ENCODE measurements around the gene MSL3. TPM values are rescaled to one million over a fixed set of nuclear protein-coding genes. Genes with fewer than 3 reads are reported as not detected.

Gene MSL3
- total and polyA plus RNA-seq, 10 donors: 51.5 to 120 (median 66.9) TPM

GRCh38 chrX:11778230-11778629 is 20.2 kb downstream of the MSL3 start:
- Histone ChIP-seq H3K9me3 (no peaks in the 10 kb centered on the region), H3K4me3 (no peak overlapping the region), H3K27ac (no peak overlapping the region), H3K4me1 (no peaks in the 10 kb centered on the region), H3K27me3 (replicated peaks in 1 of 7) (no peaks in the 10 kb centered on the region), H3K36me3 (peaks cover 0 to 40% (median 21%) of the 10 kb centered on the region in 6 donors)
- no peak for TF ChIP-seq POLR2AphosphoS5 (IDR thresholded peaks at IDR 0.05)
- TF ChIP-seq CTCF (IDR thresholded peaks at IDR 0.05 in 8 of 11, conservative IDR thresholded peaks at IDR 0.05 in 3 of 11): no peak
- no peak for TF ChIP-seq POLR2A (IDR thresholded peaks at IDR 0.05)
- 66 to 93% (median 84%) methylated on average over 4 of the region's 4 CpGs for WGBS, 5 donors
- intact Hi-C loops (cut with DNase I; ENCODE audit: low total_unique reads): no loop called here
- DNase-seq: no peak

GRCh38 chrX:11781133-11781532 is 23.1 kb downstream of the MSL3 start:
- Histone ChIP-seq H3K27me3 (replicated peaks in 1 of 7) (no peaks in the 10 kb centered on the region), H3K4me3 (no peak overlapping the region), H3K9me3 (no peaks in the 10 kb centered on the region), H3K36me3 (peaks cover 0 to 14% (median 4%) of the 10 kb centered on the region in 6 donors), H3K4me1 (no peaks in the 10 kb centered on the region), H3K27ac (no peak overlapping the region)
- WGBS, 5 donors: 77 to 100% (median 94%) methylated on average over 1 to 2 of the region's 2 CpGs
- intact Hi-C loops (cut with DNase I; ENCODE audit: low total_unique reads): no loop called here
- DNase-seq: no peak
- no peak for TF ChIP-seq POLR2AphosphoS5 (IDR thresholded peaks at IDR 0.05)
- no peak for TF ChIP-seq CTCF (IDR thresholded peaks at IDR 0.05 in 8 of 11, conservative IDR thresholded peaks at IDR 0.05 in 3 of 11)
- no peak for TF ChIP-seq POLR2A (IDR thresholded peaks at IDR 0.05)

GRCh38 chrX:11781734-11782370 is 23.8 kb downstream of the MSL3 start:
- H3K4me1 ChIP-seq: no peaks in the 10 kb centered on the region
- H3K4me3 ChIP-seq: no peak overlapping the region
- no peak for TF ChIP-seq POLR2AphosphoS5 (IDR thresholded peaks at IDR 0.05)
- TF ChIP-seq CTCF (IDR thresholded peaks at IDR 0.05 in 8 of 11, conservative IDR thresholded peaks at IDR 0.05 in 3 of 11): no peak
- TF ChIP-seq POLR2A (IDR thresholded peaks at IDR 0.05): no peak
- H3K36me3 ChIP-seq: peaks cover 0 to 6% (median under 1%) of the 10 kb centered on the region in 6 donors
- intact Hi-C loops (cut with DNase I; ENCODE audit: low total_unique reads): no loop called here
- no peaks in the 10 kb centered on the region for H3K9me3 ChIP-seq
- H3K27me3 ChIP-seq (replicated peaks in 1 of 7): no peaks in the 10 kb centered on the region
- WGBS, 5 donors: 73 to 97% (median 91%) methylated on average over 2 to 3 of the region's 3 CpGs
- DNase-seq: no peak
- H3K27ac ChIP-seq: no peak overlapping the region

- TF ChIP-seq POLR2AphosphoS5 (IDR thresholded peaks at IDR 0.05): no peak
- TF ChIP-seq CTCF (IDR thresholded peaks at IDR 0.05 in 8 of 11, conservative IDR thresholded peaks at IDR 0.05 in 3 of 11): no peak
- TF ChIP-seq POLR2A (IDR thresholded peaks at IDR 0.05): no peak
- H3K4me3 ChIP-seq: no peak overlapping the region
- no peaks in the 10 kb centered on the region for H3K27me3 ChIP-seq (replicated peaks in 1 of 7)
- no peaks in the 10 kb centered on the region for H3K9me3 ChIP-seq
- 44 to 96% (median 88%) methylated on average over 1 of the region's 1 CpG for WGBS, 5 donors
- no peaks in the 10 kb centered on the region for H3K4me1 ChIP-seq
- H3K36me3 ChIP-seq: no peaks in the 10 kb centered on the region
- intact Hi-C loops (cut with DNase I; ENCODE audit: low total_unique reads): no loop called here
- DNase-seq: no peak
- H3K27ac ChIP-seq: no peak overlapping the region
These were observed 26.5 kb downstream of the MSL3 start for GRCh38 chrX:11784543-11784942.

All from spleen (tissue), 11 donors.